PFSK-1 (cell line): Measurements from ENCODE around the gene STK32B.

Experiments used
- POLR2AphosphoS5 ChIP-seq: IDR thresholded peaks from 2 replicates; pipeline ENCODE4 v1.6.1; 2012; ENCODE audit warnings: low read depth, mild to moderate bottlenecking, control low read depth, low read length, moderate library complexity
- REST ChIP-seq, 2 experiments: IDR thresholded peaks; 2 replicates each; pipeline versions ENCODE4 v1.6.1 to v1.8.0; 2011 to 2012; ENCODE audit warnings: low read depth in 2 of 2, low read length in 2 of 2, control low read depth in 1 of 2, inconsistent platforms in 1 of 2, mild to moderate bottlenecking in 1 of 2, moderate library complexity in 1 of 2; ENCODE audit not compliant: insufficient read depth in 1 of 2
- SIN3A ChIP-seq: IDR thresholded peaks from 2 replicates; pipeline ENCODE4 v1.6.1; 2012; ENCODE audit warnings: mild to moderate bottlenecking, low read length, moderate library complexity, borderline replicate concordance; ENCODE audit not compliant: insufficient read depth
- TAF1 ChIP-seq: IDR thresholded peaks from 2 replicates; pipeline ENCODE4 v1.6.1; 2012; ENCODE audit warnings: low read length, control low read depth, borderline replicate concordance; ENCODE audit not compliant: insufficient read depth

GRCh38 chr4:5186271-5187064 lies 135.2 kb downstream of the STK32B start:
- TF ChIP-seq POLR2AphosphoS5 (no peak), SIN3A (no peak), TAF1 (no peak), REST (IDR thresholded peaks at IDR 0.05; ENCODE audit: insufficient read depth in 1 of 2, low read depth in 2 of 2, low read length in 2 of 2) (no peak)
